ENCODE data around the gene TECTA.

DNA sequence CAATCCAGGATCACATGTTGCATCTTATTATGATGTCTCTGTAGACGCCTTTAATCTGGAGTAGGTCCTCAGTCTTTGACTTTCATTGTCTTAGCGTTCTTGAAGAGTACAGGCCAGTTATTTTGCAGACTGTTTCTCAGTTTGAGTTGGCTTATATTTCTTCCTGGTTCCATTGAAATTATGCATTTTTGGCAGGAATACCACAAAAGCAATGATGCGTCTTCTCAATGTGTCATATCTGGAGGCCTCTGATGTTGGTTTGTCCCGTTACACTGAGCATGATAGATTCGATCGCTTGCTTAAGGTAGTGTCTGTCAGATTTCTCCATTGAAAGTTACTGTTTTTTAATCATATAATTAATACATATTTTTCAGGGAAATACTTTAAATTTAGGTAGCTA, 30.6 kb downstream of the TECTA start:
- TF ChIP-seq, protein P1, sequence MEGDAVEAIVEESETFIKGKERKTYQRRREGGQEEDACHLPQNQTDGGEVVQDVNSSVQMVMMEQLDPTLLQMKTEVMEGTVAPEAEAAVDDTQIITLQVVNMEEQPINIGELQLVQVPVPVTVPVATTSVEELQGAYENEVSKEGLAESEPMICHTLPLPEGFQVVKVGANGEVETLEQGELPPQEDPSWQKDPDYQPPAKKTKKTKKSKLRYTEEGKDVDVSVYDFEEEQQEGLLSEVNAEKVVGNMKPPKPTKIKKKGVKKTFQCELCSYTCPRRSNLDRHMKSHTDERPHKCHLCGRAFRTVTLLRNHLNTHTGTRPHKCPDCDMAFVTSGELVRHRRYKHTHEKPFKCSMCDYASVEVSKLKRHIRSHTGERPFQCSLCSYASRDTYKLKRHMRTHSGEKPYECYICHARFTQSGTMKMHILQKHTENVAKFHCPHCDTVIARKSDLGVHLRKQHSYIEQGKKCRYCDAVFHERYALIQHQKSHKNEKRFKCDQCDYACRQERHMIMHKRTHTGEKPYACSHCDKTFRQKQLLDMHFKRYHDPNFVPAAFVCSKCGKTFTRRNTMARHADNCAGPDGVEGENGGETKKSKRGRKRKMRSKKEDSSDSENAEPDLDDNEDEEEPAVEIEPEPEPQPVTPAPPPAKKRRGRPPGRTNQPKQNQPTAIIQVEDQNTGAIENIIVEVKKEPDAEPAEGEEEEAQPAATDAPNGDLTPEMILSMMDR (IDR thresholded peaks at IDR 0.05) = no peak
- TF ChIP-seq POLR2A (IDR thresholded peaks at IDR 0.05) = no peak
